NCI-H446 treated with DMSO at 0.1 percent for 48 hours (cell line): Measurements from ENCODE around the gene SLC35D2.
"Not testable (repeated sequence)": the region's sequence is repeated elsewhere in the genome, so short reads cannot be mapped to it uniquely, and the experiment has no call there.

Source experiments
- DNase-seq: peaks from one replicate; lab custom pipeline; 2025; lab: John Stamatoyannopoulos, UW

SLC35D2 gene

GRCh38 chr9:96306958-96307357, 76.6 kb downstream of the SLC35D2 start:
- DNase-seq, result not testable (repeated sequence)

GRCh38 chr9:96305171-96305570, 78.3 kb downstream of the SLC35D2 start:
- no peak for DNase-seq

- no peak for DNase-seq
Measured at GRCh38 chr9:96304230-96304629, 79.3 kb downstream of the SLC35D2 start.

GRCh38 chr9:96302021-96302420, 81.5 kb downstream of the SLC35D2 start, which contains the start of gene HSD17B3:
TSS of gene HSD17B3 (minus strand) at chr9:96302176. CDS start at chr9:96302104, 72 bp downstream.
- DNase-seq, result no peak

GRCh38 chr9:96299823-96300222, 83.7 kb downstream of the SLC35D2 start:
- DNase-seq, result no peak

GRCh38 chr9:96294159-96294545, 89.4 kb downstream of the SLC35D2 start:
- no peak for DNase-seq

- DNase-seq, result no peak
Measured at GRCh38 chr9:96293498-96294158, 89.9 kb downstream of the SLC35D2 start.

- no peak for DNase-seq
Measured at GRCh38 chr9:96289392-96289791, 94.1 kb downstream of the SLC35D2 start.

GRCh38 chr9:96281641-96282040, 101.9 kb downstream of the SLC35D2 start:
- no peak for DNase-seq

- no peak for DNase-seq
Measured at GRCh38 chr9:96279932-96280331, 103.6 kb downstream of the SLC35D2 start.

- no peak for DNase-seq
Measured at GRCh38 chr9:96274939-96275338, 108.6 kb downstream of the SLC35D2 start.
